ENCODE measurements around the gene FOXK2. TPM values are rescaled to one million over a fixed set of nuclear protein-coding genes. Genes with fewer than 3 reads are reported as not detected.

FOXK2 gene
- total and polyA plus RNA-seq, 2 of the 8 experiments (the other 6 are each of a cell fraction or from before 2014, with no cell fraction given), result 34.7 to 64.9 TPM

GRCh38 chr17:82650723-82651122 lies 131.2 kb downstream of the FOXK2 start:
- H2AFZ ChIP-seq (ENCODE audit: low read length), result no peak overlapping the region
- H3K79me1 ChIP-seq (ENCODE audit: low read depth, low read length), result no peaks in the 10 kb centered on the region; the same call in 1 of the 2 replicates
- H4K5ac ChIP-seq (ENCODE audit: insufficient read length, low read depth, low read length), result no peak overlapping the region
- peaks cover 5 to 7% of the 10 kb centered on the region in 2 experiments for H4K20me1 ChIP-seq (replicated peaks in 1 of 2; ENCODE audit: control insufficient read depth in 1 of 2, insufficient read depth in 2 of 2, low read length in 2 of 2)
- no peak overlapping the region for H2BK120ac ChIP-seq (replicated peaks; ENCODE audit: low read depth, low read length)
- H3K4me1 ChIP-seq (replicated peaks in 1 of 4; ENCODE audit: control insufficient read depth in 3 of 4, insufficient read depth in 4 of 4, low read length in 3 of 4), result peaks cover 0 to 8% (median 3%) of the 10 kb centered on the region in 4 experiments; a peak in 5 of 7 replicates
- H4K8ac ChIP-seq (ENCODE audit: extremely low read depth, insufficient read depth, low read length), result no peak overlapping the region
- no peaks in the 10 kb centered on the region for H3K36me3 ChIP-seq (ENCODE audit: control insufficient read depth in 2 of 4, insufficient read depth in 4 of 4, low read length in 3 of 4)
- H3K4me2 ChIP-seq (ENCODE audit: insufficient read depth in 1 of 2, low read depth in 2 of 2, low read length in 2 of 2), result no peak overlapping the region
- no peak overlapping the region for H3K56ac ChIP-seq (replicated peaks; ENCODE audit: insufficient read length, low read depth, low read length)
- no peak overlapping the region for H2AK5ac ChIP-seq (ENCODE audit: low read depth, low read length)
- POLR2A ChIA-PET (ENCODE audit: partially characterized antibody), result interaction anchor here (0.5 kb wide), 1 partner anchor 39 kb away, joined by 3 read pairs; no protein-coding TSS in a partner anchor
- H3K9me3 ChIP-seq (ENCODE audit: insufficient read depth in 2 of 2, low read depth in 1 of 2, low read length in 1 of 2), result no peaks in the 10 kb centered on the region
- no peak overlapping the region for H4K91ac ChIP-seq (replicated peaks; ENCODE audit: insufficient read length, low read length)
- H3K23ac ChIP-seq (ENCODE audit: insufficient read length), result no peak overlapping the region
- H2BK5ac ChIP-seq (ENCODE audit: low read depth, low read length), result no peak overlapping the region
- 0 out of 2 replicates have a peak overlapping the region, but pooled peaks have one; percentile 12 for H2BK15ac ChIP-seq (ENCODE audit: low read length)
- no peak overlapping the region for H2BK20ac ChIP-seq (ENCODE audit: low read length)
- H3K14ac ChIP-seq (ENCODE audit: insufficient read length), result no peak overlapping the region
- H2BK12ac ChIP-seq (ENCODE audit: low read depth, low read length), result no peak overlapping the region
- H3K4me3 ChIP-seq (ENCODE audit: extremely low read depth in 1 of 4, insufficient read depth in 2 of 4, low read depth in 3 of 4, low read length in 4 of 4), result no peak overlapping the region
- H3K9ac ChIP-seq (replicated peaks in 1 of 4; ENCODE audit: extremely low read depth in 1 of 4, low read depth in 3 of 4, low read length in 3 of 4), result no peak overlapping the region
- no peaks in the 10 kb centered on the region; a peak in 1 of 7 replicates for H3K27me3 ChIP-seq (replicated peaks in 1 of 4; ENCODE audit: control insufficient read depth in 3 of 4, extremely low read depth in 1 of 4, insufficient read depth in 3 of 4, low read length in 3 of 4)
- FAIRE-seq (no peak), DNase-seq (ENCODE audit: low read depth in 1 of 2, low spot score in 2 of 2) (no peak)
- H3K4ac ChIP-seq (replicated peaks; ENCODE audit: insufficient read length, low read depth, low read length), result no peak overlapping the region
- TF ChIP-seq POU5F1 (IDR thresholded peaks at IDR 0.05; ENCODE audit: low read depth, low read length), result no peak
- no peak for TF ChIP-seq POLR2AphosphoS5 (IDR thresholded peaks at IDR 0.05; ENCODE audit: low read depth, low read length)
- TF ChIP-seq CTBP2 (IDR thresholded peaks at IDR 0.05; ENCODE audit: borderline replicate concordance, insufficient read depth, insufficient read length, low read length), result no peak
- TF ChIP-seq POLR2A (IDR thresholded peaks at IDR 0.05; ENCODE audit: control extremely low read depth in 1 of 2, low read depth in 2 of 2, low read length in 2 of 2), result no peak
- TF ChIP-seq RNF2 (IDR thresholded peaks at IDR 0.05; ENCODE audit: borderline replicate concordance, low read depth, low read length, missing control alignments, poor library complexity, severe bottlenecking), result no peak
- no peak overlapping the region for H3K18ac ChIP-seq (ENCODE audit: extremely low read depth, low read length)
- no peak overlapping the region for H3K27ac ChIP-seq (ENCODE audit: low read depth, low read length)
- H3K79me2 ChIP-seq (ENCODE audit: control insufficient read depth in 1 of 2, insufficient read depth in 2 of 2, low read length in 2 of 2), result peaks cover 12 to 21% of the 10 kb centered on the region in 2 experiments
- WGBS, 2 experiments (ENCODE audit: extremely low coverage in 1 of 2, insufficient coverage in 1 of 2, insufficient read length in 1 of 2, insufficient replicate concordance in 2 of 2, low coverage in 1 of 2, low lambda C conversion rate in 2 of 2, missing lambda C conversion rate in 1 of 2), result 86% methylated on average over 10 of the region's 10 CpGs; no CpG with 5 or more reads in 1 of the 2 experiments
- CTCF ChIA-PET (ENCODE audit: partially characterized antibody), result interaction anchor here (0.7 to 0.8 kb wide), 2 partner anchors 12 to 82 kb away, joined by 3 to 4 read pairs; no protein-coding TSS in a partner anchor
- peaks cover 6% of the 10 kb centered on the region; the same call in 1 of the 2 replicates for H3K23me2 ChIP-seq (ENCODE audit: low read depth, low read length)
